GM20000 (cell line): Measurements from ENCODE around the gene ST8SIA1.

Source experiments
- DNase-seq: peaks from one replicate; pipeline ENCODE4 v3.0.0; 2012; ENCODE audit warnings: low spot score
- CTCF ChIP-seq: IDR thresholded peaks from 2 replicates; pipeline ENCODE4 v1.5.1; 2012; ENCODE audit warnings: mild to moderate bottlenecking, control low read depth; ENCODE audit errors: extremely low read depth, missing control alignments

ST8SIA1 gene

GRCh38 chr12:22313286-22313962 is 21.1 kb downstream of the ST8SIA1 start:
- DNase-seq: no peak
- no peak for TF ChIP-seq CTCF

GRCh38 chr12:22312336-22312735 is 22.2 kb downstream of the ST8SIA1 start:
- DNase-seq: no peak
- no peak for TF ChIP-seq CTCF

- TF ChIP-seq CTCF: no peak
- no peak for DNase-seq
Measured at GRCh38 chr12:22310709-22311108, 23.8 kb downstream of the ST8SIA1 start.

- TF ChIP-seq CTCF: no peak
- no peak for DNase-seq
Measured at GRCh38 chr12:22310275-22310674, 24.2 kb downstream of the ST8SIA1 start.

GRCh38 chr12:22307811-22308210 is 26.7 kb downstream of the ST8SIA1 start:
- no peak for TF ChIP-seq CTCF
- DNase-seq: no peak

- DNase-seq: no peak
- no peak for TF ChIP-seq CTCF
Measured at GRCh38 chr12:22306311-22306710, 28.2 kb downstream of the ST8SIA1 start.

- DNase-seq: no peak
- TF ChIP-seq CTCF: no peak
Measured at GRCh38 chr12:22304341-22304740, 30.2 kb downstream of the ST8SIA1 start.
